ENCODE measurements around the gene FAF1. TPM values are rescaled to one million over a fixed set of nuclear protein-coding genes. Genes with fewer than 3 reads are reported as not detected.

FAF1 gene
- total RNA-seq, 4 donors from 2014 or later, result 46.1 to 72.2 (median 52.2) TPM

DNA sequence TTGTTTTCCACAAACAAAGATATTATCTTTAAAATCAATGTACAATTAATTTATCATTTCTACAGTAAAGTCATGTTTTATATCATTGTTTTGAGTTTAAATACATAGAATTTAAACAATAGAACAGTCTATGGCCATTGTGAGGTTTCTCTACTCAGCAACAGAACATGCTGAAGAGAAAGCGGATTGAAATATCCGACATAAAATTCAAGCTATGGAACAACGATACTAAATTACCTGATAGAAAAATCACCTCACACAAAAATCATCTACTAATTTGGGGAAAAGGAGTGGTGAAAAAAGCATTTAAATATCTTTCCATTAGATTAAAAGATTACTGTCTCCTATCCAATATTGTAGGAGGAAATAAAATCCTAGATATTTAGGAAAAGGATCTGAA is 22.5 kb upstream of the FAF1 start:
- TF ChIP-seq, protein P1, sequence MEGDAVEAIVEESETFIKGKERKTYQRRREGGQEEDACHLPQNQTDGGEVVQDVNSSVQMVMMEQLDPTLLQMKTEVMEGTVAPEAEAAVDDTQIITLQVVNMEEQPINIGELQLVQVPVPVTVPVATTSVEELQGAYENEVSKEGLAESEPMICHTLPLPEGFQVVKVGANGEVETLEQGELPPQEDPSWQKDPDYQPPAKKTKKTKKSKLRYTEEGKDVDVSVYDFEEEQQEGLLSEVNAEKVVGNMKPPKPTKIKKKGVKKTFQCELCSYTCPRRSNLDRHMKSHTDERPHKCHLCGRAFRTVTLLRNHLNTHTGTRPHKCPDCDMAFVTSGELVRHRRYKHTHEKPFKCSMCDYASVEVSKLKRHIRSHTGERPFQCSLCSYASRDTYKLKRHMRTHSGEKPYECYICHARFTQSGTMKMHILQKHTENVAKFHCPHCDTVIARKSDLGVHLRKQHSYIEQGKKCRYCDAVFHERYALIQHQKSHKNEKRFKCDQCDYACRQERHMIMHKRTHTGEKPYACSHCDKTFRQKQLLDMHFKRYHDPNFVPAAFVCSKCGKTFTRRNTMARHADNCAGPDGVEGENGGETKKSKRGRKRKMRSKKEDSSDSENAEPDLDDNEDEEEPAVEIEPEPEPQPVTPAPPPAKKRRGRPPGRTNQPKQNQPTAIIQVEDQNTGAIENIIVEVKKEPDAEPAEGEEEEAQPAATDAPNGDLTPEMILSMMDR (IDR thresholded peaks at IDR 0.05; ENCODE audit: low read depth), result no peak

DNA sequence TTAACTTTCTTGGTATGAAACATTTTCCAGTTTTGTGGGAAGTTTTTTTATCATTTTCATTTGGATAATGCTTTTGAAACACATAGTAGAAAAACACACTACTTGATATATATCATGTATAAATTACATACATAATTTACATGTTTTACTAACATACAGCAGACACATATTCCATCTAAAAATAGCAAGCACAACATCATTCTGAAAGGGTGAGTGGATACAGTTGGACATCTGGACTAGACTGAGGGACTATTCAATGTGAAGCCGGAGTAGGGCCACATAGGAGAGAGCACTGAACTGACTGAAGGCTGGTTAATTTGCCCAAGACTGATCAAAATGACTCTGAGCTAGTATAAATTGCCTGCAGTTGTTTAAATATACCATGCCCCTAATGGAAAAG is 21.7 kb upstream of the FAF1 start:
- TF ChIP-seq, protein P1 (IDR thresholded peaks at IDR 0.05; ENCODE audit: low read depth), result no peak

DNA sequence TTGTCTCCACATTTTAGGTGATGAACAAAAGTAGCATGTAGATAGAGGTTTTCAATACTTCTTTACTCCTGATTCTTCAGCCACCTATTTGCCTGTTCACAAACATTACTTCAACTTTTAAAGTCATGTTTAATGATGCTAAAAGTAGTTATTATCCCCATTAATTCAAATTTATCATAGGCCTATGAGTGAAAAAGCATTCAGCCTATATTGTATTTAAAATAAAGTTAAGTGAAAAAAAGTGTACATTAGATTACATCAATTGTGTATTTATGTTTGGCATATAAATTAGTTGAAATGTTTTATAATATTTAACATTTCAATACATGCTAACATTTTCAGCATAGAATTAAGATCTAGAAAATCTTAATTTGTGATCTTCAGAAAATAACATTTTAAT is 20.4 kb upstream of the FAF1 start:
- TF ChIP-seq, protein P1 (IDR thresholded peaks at IDR 0.05; ENCODE audit: low read depth), result no peak

GRCh38 chr1:50979937-50980336 is 19.9 kb upstream of the FAF1 start:
- TF ChIP-seq, protein P1 (IDR thresholded peaks at IDR 0.05; ENCODE audit: low read depth), result no peak

GRCh38 chr1:50978852-50979781 is 19.1 kb upstream of the FAF1 start:
- TF ChIP-seq, protein P1 (IDR thresholded peaks at IDR 0.05; ENCODE audit: low read depth), result no peak

DNA sequence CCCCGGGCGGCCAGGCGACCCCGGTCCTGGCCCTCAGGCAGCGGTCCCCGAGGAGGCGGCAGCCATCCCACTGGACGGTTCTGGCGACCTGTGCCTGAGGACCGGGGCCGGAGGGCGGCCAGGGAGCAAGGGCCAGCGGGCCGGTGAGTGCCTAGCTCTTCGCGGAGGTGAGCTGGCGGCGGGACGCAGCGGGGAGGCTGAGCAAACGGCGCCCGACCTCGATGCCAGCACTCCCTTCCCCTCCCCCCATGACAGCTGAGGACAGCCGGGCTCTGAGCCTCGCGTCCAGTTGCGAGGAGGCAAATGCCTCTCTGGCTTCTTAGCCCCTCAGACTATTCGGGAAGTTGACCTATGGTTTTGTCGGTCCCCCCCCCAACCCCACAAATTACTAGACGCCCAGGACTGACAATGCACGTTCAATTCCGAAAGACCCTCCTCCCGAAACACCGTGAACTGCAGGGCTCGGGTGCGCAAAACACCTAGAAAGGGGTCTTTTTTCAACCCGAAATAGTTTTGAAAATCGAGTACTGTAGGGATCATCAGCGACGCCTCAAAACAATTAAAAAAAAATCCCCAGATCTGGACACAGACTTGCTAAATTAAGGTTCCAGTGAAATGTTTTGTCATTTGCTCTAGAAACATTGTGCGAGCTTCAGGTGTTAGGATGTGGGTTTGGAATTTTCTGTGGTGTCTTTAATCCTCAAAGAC is 18.2 kb upstream of the FAF1 start:
- TF ChIP-seq, protein P1 (IDR thresholded peaks at IDR 0.05; ENCODE audit: low read depth), result no peak

DNA sequence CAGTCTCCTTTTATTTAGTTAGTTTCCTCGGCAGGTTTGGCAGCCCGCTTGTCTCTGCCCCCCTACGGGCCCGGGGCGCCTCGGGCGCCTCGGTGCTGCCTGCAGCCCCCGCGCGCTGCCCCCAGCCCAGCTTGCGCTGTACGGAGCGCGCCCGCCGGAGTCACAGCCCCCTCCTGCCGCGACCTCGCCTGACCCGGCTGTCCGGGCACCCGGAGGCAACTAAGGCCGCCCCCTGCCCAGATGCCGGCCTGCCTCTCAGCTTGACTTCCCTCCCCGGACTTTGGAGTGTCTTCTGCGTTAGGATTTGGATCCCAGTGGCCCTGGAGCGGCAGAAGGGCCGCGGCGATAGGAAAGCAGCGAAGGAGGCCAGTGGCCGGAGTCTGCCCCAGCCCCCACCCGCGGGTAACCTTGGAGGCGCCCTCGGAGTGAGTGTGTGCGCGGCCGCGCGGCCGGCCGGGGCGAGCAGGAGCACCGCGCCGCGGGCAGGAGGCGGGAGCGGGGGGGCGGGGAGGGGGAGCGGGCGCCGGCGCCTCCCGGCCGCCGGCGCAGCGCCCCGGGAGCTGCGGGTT is 17.6 kb upstream of the FAF1 start:
- TF ChIP-seq, protein P1 (IDR thresholded peaks at IDR 0.05; ENCODE audit: low read depth), result no peak
